DOHH2 (cell line): ENCODE measurements around the gene OPTN.

Experiments used
- H3F3A ChIP-seq: fragments of 200-600 bp; sonication (generic), shearing (Covaris generic); 2 replicates; pipeline ENCODE4 v1.6.0; 2016; ENCODE audit warnings: antibody characterized with exemption, mild to moderate bottlenecking; ENCODE audit not compliant: control insufficient read depth, insufficient read depth
- H3K27ac ChIP-seq: fragments of 200-600 bp; sonication (generic); 2 replicates; pipeline ENCODE4 v1.5.1; 2014; ENCODE audit warnings: low read depth, mild to moderate bottlenecking, low read length, moderate library complexity
- H3K27me3 ChIP-seq: fragments of 200-600 bp; sonication (generic); 2 replicates; pipeline ENCODE4 v1.6.1; 2014; ENCODE audit warnings: mild to moderate bottlenecking, low read length, mixed read lengths; ENCODE audit not compliant: control insufficient read depth
- H3K36me3 ChIP-seq: fragments of 200-600 bp; sonication (generic); 2 replicates; pipeline ENCODE4 v1.6.1; 2014; ENCODE audit warnings: mild to moderate bottlenecking, low read length, moderate library complexity, mixed read lengths; ENCODE audit not compliant: control insufficient read depth
- H3K4me1 ChIP-seq: fragments of 200-600 bp; sonication (generic); 2 replicates; pipeline ENCODE4 v1.6.1; 2014; ENCODE audit warnings: mild to moderate bottlenecking, low read length, mixed read lengths; ENCODE audit not compliant: control insufficient read depth
- H3K4me2 ChIP-seq: fragments of 200-600 bp; sonication (generic); 2 replicates; pipeline ENCODE4 v1.6.0; 2014; ENCODE audit warnings: mild to moderate bottlenecking, low read length, moderate library complexity
- H3K4me3 ChIP-seq: fragments of 200-600 bp; sonication (generic); 2 replicates; pipeline ENCODE4 v1.5.1; 2014; ENCODE audit warnings: mild to moderate bottlenecking, low read length, mixed read lengths
- H3K79me2 ChIP-seq: fragments of 200-600 bp; sonication (generic); 2 replicates; pipeline ENCODE4 v1.6.1; 2014; ENCODE audit warnings: mild to moderate bottlenecking, low read length, mixed read lengths; ENCODE audit not compliant: control insufficient read depth
- H3K9me2 ChIP-seq: fragments of 200-600 bp; sonication (generic); replicated peaks from 2 replicates; pipeline ENCODE4 v1.6.1; 2014; ENCODE audit warnings: mild to moderate bottlenecking, low read length, mixed read lengths; ENCODE audit not compliant: control insufficient read depth
- H3K9me3 ChIP-seq: fragments of 200-600 bp; sonication (generic); 2 replicates; pipeline ENCODE4 v1.6.1; 2014; ENCODE audit warnings: antibody characterized with exemption, low read length, mixed read lengths; ENCODE audit not compliant: control insufficient read depth, insufficient read depth
- H4K20me1 ChIP-seq: fragments of 200-600 bp; sonication (generic); 2 replicates; pipeline ENCODE4 v1.6.0; 2014; ENCODE audit warnings: low read depth, mild to moderate bottlenecking, antibody characterized with exemption, low read length, moderate library complexity; ENCODE audit not compliant: control insufficient read depth, insufficient read depth
- CTCF ChIP-seq: fragments of 200-600 bp; sonication (generic); IDR thresholded peaks from one replicate; pipeline ENCODE4 v1.5.1; 2014; ENCODE audit warnings: antibody characterized with exemption, mild to moderate bottlenecking, low read depth, low read length; ENCODE audit not compliant: poor library complexity, severe bottlenecking
- EZH2phosphoT487 ChIP-seq: fragments of 200-600 bp; sonication (generic); IDR thresholded peaks from 2 replicates; pipeline ENCODE4 v1.6.1; 2017; ENCODE audit warnings: borderline replicate concordance, mild to moderate bottlenecking, antibody characterized with exemption, low read length, moderate library complexity, mixed read lengths

Gene OPTN

DNA sequence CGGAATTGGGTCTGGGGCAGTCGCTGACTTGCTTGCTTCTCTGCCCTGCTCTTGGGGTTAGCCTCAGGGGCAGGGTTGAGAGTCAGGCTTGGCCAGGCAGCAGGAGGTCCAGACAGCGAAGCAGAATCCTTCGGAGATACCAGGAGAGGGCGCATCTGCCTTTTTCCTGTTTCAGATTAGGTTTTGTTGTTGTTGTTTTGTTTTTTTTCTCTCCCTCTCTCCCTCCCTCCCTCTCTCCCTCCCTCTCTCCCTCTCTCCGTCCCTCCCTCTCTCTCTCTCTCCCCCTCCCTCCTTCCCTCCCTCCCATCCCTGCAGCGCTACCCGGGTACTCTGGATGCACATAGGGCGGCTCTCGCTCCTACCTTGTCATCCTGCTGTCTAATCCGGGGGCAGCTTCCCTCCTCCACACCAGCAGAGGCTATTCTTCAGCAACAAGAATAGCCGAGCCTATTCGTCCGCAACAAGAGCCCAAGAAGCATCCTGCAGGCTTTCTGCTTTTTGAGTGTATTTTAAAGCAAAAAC, 758 bp upstream of the OPTN start:
- Histone ChIP-seq H3K4me1 (peaks cover 15% of the 10 kb centered on the region), H3K79me2 (no peaks in the 10 kb centered on the region), H3K36me3 (no peaks in the 10 kb centered on the region), H3K27me3 (peaks cover 33% of the 10 kb centered on the region), H3F3A (no peaks in the 10 kb centered on the region), H4K20me1 (no peaks in the 10 kb centered on the region), H3K27ac (no peak overlapping the region), H3K4me3 (peak overlapping the region; percentile 60), H3K9me3 (no peaks in the 10 kb centered on the region), H3K9me2 (no peaks in the 10 kb centered on the region), H3K4me2 (peak overlapping the region; percentile 67)
- no peak for TF ChIP-seq CTCF

- H3K79me2 ChIP-seq: no peaks in the 10 kb centered on the region
- H3K36me3 ChIP-seq: no peaks in the 10 kb centered on the region
- H3K27me3 ChIP-seq: peaks cover 33% of the 10 kb centered on the region
- H3K4me3 ChIP-seq: peak overlapping the region; percentile 60
- no peaks in the 10 kb centered on the region for H3K9me2 ChIP-seq
- H3K4me2 ChIP-seq: peak overlapping the region; percentile 67
- TF ChIP-seq EZH2phosphoT487 (peak; percentile 51; the same call in 1 of the 2 replicates), CTCF (no peak)
- H3K27ac ChIP-seq: no peak overlapping the region
- no peaks in the 10 kb centered on the region for H3K9me3 ChIP-seq
- H3F3A ChIP-seq: no peaks in the 10 kb centered on the region
- no peaks in the 10 kb centered on the region for H4K20me1 ChIP-seq
- H3K4me1 ChIP-seq: peaks cover 15% of the 10 kb centered on the region
Measured at GRCh38 chr10:13100349-13101294, 659 bp downstream of the OPTN start.

DNA sequence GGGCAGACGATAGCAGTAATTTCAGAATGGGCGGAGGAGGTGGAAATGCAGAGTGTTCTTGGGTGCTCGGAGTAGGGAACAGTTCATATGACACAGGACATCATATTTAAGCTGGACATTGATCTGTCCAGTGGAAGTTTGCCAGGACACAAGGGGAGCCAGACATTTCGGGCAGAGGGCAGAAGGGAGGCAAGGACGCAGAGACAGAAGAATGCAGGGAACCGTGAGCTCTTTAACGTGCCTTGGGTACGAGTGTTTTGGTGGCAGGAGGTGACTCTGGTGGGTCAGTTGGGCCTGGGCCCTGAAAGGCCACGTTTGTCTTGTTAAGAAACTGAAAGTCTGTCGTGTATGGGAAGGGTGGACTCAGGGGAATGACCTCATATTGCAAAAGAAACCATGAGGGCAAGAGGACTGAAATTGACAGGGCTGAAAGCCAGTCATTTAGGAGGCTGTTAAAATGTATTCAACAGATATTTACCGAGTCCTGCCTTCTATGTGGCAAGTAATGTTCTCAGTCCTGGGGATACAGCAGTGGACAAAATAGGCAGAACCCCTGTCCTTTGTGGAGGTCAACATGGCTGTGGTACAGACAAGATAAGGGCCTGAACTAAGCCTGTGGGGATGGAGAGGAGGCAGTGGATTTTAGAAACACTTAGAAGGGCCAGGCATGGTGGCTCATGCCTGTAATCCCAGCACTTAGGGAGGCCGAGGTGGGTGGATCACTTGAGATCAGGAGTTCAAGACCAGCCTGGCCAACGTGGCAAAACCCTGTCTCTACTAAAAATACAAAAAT, 2.2 kb downstream of the OPTN start:
- H3K36me3 ChIP-seq: no peaks in the 10 kb centered on the region
- H3K79me2 ChIP-seq: no peaks in the 10 kb centered on the region
- H4K20me1 ChIP-seq: no peaks in the 10 kb centered on the region
- peaks cover 15% of the 10 kb centered on the region for H3K4me1 ChIP-seq
- peaks cover 31% of the 10 kb centered on the region for H3K27me3 ChIP-seq
- H3K4me3 ChIP-seq: no peak overlapping the region
- no peaks in the 10 kb centered on the region for H3K9me3 ChIP-seq
- H3F3A ChIP-seq: no peaks in the 10 kb centered on the region
- no peak for TF ChIP-seq CTCF
- no peak for TF ChIP-seq EZH2phosphoT487
- no peak overlapping the region for H3K4me2 ChIP-seq
- H3K9me2 ChIP-seq: no peaks in the 10 kb centered on the region
- no peak overlapping the region for H3K27ac ChIP-seq
